Measurements from ENCODE around the gene GYG2.

GRCh38 chrX:2794336-2794735, 34.4 kb upstream of the GYG2 start:
- TF ChIP-seq CTCF (conservative IDR thresholded peaks at IDR 0.05): no peak
- no peak for TF ChIP-seq ZFX (IDR thresholded peaks at IDR 0.05)

Data from C4-2B (cell line).